NCI-H1105 (cell line): ENCODE results near the gene TNFRSF13B.
"Not testable (repeated sequence)": the region's sequence is repeated elsewhere in the genome, so short reads cannot be mapped to it uniquely, and the experiment has no call there.

Experiments
- DNase-seq: peaks from one replicate; lab custom pipeline; 2025; lab: John Stamatoyannopoulos, UW

TNFRSF13B gene

DNA sequence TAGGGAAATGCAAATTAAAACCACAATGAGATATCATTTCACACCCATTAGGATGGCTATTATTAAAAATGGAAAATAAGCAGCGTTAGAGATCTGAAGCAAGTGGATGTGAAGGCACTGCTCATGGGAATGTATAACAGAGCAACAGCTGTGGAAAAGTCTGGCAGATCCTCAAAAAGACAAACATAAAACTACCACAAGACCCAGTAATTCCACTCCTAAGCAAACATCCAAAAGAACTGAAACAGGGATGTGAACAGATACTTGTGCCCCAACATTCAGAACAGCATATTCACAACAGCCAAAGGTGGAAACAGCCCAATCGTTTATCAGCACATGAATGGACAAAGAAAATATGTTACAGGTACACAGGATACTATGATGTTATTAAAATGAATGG, 10.9 kb downstream of the TNFRSF13B start:
- DNase-seq = not testable (repeated sequence)

DNA sequence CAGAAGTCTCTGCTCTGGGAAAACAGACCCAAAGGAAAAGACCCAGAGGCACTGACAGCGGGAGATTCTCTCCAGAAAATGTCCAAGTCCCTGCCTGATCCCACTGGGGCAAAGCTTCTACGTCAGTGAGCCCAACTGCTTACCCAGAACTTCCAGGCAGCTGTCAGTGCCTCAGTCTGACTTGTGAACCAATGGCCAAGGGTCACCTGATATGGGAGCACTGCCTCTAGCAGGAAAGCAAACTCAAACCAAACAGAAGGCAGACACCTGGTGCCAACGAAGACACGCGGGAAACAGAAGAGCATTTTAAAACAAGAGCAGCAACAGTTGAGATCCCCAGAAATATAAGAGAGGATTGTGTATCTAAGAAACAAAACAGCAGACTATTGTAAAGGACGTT, 16.9 kb downstream of the TNFRSF13B start:
- not testable (repeated sequence) for DNase-seq

DNA sequence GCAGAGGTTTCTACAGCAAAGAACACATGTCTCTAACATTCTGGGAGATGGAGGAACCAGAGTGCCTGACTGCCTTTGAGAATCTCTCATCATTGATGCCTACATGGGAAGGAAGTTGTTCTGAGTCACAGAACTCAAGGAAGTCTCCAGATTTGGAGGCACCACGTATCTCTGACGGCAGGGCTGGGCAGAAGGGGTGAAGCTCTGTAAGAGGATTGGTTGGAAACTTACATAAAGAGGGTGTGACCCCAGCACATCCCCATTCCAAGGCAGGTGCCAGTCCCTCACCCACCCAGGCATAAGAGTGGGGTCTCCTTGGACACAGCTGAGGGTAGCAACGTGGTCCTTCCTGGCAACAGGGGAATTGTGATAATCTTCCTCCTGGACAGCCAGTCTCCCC, 17.4 kb downstream of the TNFRSF13B start:
- no peak for DNase-seq

GRCh38 chr17:16953841-16954240, 18.1 kb downstream of the TNFRSF13B start:
- no peak for DNase-seq

DNA sequence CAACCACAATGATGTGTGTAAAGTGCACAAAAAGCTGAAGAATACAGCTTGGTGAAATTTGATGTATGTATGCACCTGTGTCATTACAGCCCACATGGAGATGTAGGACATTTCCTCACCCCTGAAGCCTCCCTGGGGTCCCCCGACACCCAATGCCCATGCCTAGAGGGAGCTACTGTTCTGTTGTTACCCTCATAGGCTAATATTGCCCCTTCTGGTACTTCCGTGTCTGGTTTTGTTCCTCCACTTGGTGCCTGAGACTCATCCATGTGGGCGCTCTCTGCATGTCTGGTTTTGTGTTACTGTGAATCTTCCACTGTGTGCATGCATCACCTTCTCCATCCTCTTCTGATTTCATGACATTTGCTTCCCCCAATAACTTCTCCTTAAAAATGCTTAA, 18.6 kb downstream of the TNFRSF13B start:
- DNase-seq = no peak

DNA sequence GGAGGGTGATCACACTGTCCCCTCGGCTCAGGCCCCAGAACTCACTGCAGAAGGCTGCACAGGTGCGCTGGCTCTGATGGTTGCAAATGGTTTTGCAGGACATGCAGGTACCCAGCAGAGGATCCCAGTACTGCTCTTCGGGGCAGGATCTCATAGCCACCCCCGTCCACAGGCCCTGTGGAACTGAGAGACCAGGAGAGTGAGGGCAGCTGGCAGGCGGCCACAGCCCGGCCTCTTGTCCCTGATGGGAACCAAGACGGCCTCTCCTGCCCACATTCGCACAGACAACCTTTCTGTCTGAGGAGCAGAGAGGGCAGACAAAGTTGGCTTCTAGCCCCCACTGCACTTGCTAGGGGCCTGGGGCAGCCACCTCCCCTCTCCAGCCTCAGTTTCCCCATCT, 19.5 kb downstream of the TNFRSF13B start:
- DNase-seq = no peak

GRCh38 chr17:16950488-16950887, 21.4 kb downstream of the TNFRSF13B start:
- DNase-seq = no peak

DNA sequence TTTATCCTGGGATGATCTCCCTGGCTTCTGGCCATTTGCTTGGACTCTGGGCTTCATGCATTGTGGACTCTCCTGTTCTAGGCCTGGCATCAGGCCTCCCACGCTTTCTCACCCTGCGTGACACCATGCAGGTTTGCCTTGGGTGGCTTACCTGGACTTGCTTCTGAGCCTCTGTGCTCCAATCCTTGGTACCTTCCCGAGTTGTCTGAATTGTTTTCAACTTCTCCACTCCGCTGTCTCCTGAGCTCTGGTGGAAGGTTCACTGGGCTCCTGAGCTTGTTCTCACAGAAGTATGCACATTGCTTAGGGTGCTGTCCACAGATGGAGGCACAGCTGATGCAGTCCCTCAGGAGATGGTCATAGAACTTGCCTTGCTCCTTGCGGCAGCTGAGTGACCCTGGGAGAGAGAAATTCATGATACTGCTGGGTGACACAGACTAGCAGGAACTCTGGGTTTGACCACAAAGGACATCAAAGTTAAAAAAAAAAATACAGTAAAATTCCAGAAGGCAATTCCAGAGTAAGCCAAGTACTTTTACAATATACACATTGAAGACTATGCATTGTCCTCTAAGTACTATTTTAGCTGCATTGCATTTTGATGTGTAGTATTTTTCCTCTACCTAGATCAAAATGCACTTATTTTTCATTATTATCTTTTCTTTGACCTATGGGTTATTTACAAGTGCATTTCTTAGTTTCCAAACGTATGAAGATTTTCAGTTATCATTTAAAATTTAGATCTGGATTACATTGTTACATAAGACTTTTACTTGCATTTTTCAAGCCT, 23.1 kb downstream of the TNFRSF13B start:
- DNase-seq = no peak

- no peak for DNase-seq
These were observed 24.4 kb downstream of the TNFRSF13B start for GRCh38 chr17:16947470-16947869.

DNA sequence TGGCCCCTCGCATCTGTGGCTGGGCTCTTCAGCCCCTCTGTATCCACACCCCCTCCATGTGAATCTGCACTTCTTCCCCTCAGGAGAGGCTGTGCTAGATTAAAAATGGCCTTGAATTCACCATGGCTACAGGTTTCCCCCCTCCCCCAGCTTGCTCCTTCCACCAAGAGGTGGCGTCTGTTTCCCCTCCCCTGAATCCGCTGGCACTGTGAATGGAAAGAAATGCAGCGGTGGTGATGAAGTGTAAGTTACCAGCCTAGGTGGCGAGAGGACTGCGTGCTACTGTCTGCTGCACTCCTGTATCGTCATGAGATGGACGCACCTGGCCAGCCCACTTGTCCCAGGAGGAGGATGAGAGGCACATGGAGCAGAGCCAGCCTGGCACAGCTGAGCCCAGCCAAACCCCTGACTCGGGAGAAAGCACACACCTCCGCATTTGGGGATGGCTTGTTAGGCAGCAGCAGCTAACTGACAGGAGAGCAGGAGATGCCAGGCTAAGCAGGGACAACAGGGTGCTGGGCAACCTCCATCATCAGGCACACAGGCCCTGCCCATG, 26.2 kb downstream of the TNFRSF13B start:
- no peak for DNase-seq

- DNase-seq = no peak
These were observed 26.8 kb downstream of the TNFRSF13B start for GRCh38 chr17:16945136-16945482.

- no peak for DNase-seq
These were observed 27.4 kb downstream of the TNFRSF13B start for GRCh38 chr17:16944334-16945135.

GRCh38 chr17:16943541-16944333, 28.2 kb downstream of the TNFRSF13B start:
- DNase-seq = no peak

- no peak for DNase-seq
These were observed 28.9 kb downstream of the TNFRSF13B start for GRCh38 chr17:16943032-16943352.

DNA sequence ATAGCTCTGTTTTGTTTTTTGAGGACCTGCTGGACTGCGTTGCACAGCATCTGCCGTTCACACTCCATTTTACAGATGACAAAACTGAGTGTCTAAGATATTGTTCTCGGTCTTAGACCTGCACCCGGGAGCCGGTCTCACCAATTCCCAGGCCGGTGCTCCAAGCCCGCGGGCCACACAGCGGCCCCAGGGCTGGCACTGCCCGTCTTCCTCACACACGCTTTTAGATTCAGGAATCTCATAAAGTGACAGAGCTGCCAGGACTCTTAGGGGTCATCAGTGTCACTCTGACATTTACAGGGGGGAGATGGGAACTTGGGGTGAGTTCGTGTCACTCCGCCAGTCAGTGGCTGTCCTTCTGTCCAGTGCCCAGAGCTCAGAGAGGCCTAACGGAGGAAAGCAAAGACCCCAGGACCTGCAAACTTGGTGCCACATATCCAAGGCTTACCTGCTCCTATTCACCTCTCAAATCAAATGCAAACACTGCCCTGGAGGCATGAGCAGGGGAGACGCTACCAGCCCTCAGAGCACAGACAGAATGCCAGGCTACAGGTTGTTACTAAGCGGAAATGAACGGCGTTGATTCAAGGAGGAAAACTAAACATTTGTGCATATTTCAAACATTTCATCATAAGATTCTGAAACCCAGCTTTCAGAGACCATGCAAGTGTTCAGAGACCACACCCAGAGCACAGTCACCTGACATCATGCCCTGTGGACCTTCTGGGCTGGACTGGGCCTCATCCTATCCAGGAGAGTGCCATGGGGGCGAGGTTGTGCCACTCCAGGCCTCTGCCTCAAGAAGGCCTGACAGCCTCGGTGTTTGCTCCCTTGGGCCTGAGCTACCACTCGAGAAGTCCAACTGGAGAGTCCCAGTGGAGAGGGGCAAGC, 29.5 kb downstream of the TNFRSF13B start:
- no peak for DNase-seq

GRCh38 chr17:16941072-16942036, 30.6 kb downstream of the TNFRSF13B start:
- no peak for DNase-seq

DNA sequence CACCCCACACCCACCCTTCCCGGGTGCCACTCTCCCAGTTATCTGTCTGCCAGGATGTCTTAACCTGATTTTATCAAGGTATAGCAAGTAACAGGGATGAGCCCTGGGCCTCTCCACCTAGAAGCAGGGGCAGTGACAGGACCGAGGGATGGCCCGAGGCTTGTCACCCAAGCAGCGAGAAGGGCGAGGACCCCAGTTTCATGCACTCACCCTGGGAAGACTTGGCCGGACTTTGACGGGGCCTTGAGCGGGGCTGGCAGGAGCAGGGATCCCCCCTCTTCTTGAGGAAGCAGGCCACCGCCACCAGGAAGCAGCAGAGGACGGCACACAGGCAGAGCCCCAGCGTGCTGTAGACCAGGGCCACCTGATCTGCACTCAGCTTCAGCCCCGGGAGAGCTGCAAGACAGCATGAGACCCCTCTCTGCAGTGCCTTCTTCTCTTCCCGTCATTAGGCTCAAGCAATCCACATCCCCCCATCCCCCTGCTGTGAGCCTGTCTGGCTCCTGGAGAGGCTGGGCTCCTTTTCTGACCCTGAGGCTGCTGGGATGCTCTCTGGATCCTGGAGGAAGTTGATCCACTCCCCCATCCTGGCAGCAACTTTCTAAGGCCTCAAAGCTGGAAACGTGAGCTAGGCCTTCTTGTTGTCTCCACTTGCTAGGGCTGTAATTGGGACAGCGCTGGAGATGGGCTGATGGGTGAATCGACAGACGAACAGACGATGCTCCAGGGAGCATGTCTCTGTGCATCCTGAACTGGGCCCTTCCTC, 31.6 kb downstream of the TNFRSF13B start:
- no peak for DNase-seq

DNA sequence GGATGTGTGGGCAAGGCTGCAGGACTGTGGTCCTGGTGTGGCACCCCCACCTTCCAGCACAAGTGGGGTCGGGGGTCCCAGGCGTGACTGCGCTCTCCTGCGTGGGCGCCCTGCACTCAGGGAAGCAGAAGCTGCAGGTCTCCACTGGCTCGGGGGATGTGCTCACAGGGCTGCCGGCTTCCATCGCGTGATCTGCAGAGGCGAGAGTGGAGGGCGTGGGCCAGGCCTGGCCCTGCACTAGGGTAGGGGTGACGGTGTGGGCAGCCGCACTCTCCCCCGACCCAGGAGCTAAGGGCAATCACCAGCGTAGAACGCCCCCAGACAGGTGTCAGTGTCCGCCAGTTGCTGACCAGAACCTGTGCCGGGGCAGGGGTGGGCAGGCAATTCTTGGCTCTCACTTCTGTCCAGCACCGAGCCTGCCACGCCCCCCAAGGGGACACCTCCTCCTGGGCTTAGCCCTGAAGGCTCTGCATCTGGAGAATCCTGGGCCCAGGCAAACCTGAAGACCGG, 32.3 kb downstream of the TNFRSF13B start:
- no peak for DNase-seq

DNA sequence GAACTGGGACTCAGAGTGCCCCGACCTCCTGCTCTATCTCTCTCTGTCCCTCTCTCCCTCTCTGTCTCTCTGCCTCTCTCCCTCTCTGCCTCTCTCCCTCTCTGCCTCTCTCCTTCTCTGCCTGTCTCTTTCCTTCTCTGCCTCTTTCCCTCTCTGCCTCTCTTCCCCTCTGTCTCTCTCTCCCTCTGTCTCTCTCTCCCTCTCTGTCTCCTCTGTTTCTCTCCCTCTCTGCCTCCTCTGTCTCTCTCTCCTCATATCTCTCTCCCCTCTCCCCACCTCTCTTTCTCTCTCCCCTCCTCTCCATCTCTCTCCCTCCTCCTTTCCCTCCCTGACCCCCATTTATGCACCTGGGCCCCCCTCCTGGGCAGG, 32.7 kb downstream of the TNFRSF13B start:
- no peak for DNase-seq
